Measurements from ENCODE around the gene PRSS22. TPM values are rescaled to one million over a fixed set of nuclear protein-coding genes. Genes with fewer than 3 reads are reported as not detected.

The PRSS22 gene
- total RNA-seq, 1 donor from 2014 or later: 42.5 TPM

DNA sequence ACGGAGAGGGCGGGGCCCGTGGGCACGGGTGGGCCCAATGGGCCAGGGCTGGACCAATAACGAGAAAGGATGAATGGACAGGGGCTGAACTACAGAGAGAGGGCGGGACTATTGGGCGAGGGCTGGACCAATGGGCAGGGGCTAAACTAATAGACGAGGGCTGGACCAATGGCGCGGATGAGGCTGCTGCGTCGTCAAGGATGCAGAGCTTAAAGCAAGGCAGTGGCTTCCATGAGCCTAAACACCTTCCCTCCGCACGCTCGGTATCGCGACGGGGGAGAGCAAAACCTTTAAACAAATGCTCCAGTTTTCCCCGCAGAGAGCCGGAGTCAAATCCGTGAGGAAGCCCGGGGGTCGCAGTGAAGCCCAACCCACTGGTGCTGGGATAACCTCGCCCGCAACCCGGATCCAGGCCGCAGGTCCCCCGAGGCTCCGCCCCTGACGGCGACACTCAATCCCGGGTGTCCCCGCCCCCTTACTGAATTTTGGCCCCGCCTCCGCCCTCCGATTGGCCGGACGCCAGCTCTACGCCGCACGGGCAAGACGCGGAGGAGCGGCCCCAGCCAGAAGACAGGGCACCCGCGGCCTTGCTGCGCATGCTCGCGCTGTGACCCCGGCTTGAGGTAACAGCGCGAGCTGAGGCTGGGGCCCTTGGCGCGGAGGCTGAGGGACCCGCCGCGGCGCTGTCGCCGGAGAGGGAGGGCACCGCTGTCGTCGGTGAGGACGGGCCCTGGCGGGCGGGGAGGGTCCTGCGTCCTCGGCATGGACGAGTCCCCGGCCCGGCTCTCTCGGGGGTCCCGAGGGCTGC lies 24.9 kb upstream of the PRSS22 start, which contains the start of gene FLYWCH2:
FLYWCH2 (plus strand) TSS at position 566 of the 808 bp plus-strand sequence. CDS start 13,235 bp downstream, outside the sequence.
- Mint-ChIP-seq H3K4me1 (ENCODE audit: unreplicated experiment) (peaks cover 9% of the 10 kb centered on the region), H3K4me3 (peak within 1 kb of the TSS; percentile 97)

DNA sequence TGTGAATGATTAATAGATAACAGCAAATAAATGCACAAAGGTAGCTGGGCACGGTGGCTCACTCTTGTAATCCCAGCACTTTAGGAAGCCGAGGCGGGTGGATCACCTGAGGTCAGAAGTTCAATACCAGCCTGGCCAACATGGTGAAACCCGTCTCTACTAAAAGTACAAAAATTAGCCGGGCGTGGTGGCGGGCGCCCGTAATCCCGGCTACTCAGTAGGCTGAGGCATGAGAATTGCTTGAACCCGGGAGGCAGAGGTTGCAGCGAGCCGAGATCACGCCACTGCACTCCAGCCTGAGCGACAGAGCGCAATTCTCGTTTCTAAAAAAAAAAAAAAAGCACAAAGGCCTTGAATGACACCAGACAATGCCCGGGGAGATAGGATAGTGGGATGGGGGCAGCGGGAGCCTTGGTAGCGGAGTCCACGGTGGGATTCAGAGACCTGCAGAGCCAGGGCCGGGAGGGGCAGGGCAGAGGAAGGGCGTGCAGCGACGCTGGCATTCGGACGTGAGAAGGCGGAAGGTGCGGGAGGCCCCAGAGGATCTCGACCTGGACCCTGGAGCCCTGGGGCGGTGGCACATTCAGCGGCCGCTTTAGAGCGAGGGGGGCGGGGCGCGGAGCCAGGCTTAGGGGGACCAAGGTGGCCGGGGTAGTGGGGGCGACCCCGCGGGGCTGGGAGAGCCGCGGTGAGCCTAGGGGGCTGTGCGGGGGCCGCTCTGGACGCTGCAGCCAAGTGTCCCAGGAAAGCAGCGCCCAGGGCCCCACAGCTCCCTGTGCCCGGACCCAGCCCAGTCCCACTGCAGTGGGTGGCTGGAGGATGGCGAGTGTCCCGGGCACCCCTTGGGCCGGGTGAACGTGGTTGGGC lies 24.0 kb upstream of the PRSS22 start:
- no peaks in the 10 kb centered on the region for H3K9me3 Mint-ChIP-seq
- TF ChIP-seq, protein P1, sequence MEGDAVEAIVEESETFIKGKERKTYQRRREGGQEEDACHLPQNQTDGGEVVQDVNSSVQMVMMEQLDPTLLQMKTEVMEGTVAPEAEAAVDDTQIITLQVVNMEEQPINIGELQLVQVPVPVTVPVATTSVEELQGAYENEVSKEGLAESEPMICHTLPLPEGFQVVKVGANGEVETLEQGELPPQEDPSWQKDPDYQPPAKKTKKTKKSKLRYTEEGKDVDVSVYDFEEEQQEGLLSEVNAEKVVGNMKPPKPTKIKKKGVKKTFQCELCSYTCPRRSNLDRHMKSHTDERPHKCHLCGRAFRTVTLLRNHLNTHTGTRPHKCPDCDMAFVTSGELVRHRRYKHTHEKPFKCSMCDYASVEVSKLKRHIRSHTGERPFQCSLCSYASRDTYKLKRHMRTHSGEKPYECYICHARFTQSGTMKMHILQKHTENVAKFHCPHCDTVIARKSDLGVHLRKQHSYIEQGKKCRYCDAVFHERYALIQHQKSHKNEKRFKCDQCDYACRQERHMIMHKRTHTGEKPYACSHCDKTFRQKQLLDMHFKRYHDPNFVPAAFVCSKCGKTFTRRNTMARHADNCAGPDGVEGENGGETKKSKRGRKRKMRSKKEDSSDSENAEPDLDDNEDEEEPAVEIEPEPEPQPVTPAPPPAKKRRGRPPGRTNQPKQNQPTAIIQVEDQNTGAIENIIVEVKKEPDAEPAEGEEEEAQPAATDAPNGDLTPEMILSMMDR (conservative IDR thresholded peaks at IDR 0.05): no peak

More for the DNA sequence above, 24.9 kb upstream of the PRSS22 start, which contains the start of gene FLYWCH2:
- H3K36me3 Mint-ChIP-seq: peaks cover 6% of the 10 kb centered on the region
- H3K27ac Mint-ChIP-seq: peak within 1 kb of the TSS; percentile 98
- H3K9me3 Mint-ChIP-seq: no peaks in the 10 kb centered on the region
- H3K27me3 Mint-ChIP-seq: no peaks in the 10 kb centered on the region
- peak; percentile 100 for DNase-seq (ENCODE audit: extremely low spot score, unreplicated experiment)
- TF ChIP-seq, protein P1 (conservative IDR thresholded peaks at IDR 0.05): peak; percentile 48

GRCh38 chr16:2879854-2880508 lies 22.0 kb upstream of the PRSS22 start:
- H3K4me1 Mint-ChIP-seq (ENCODE audit: unreplicated experiment): peaks cover 6% of the 10 kb centered on the region
- H3K4me3 Mint-ChIP-seq: peak overlapping the region; percentile 39
- no peaks in the 10 kb centered on the region for H3K36me3 Mint-ChIP-seq
- no peak for DNase-seq (ENCODE audit: extremely low spot score, unreplicated experiment)
- TF ChIP-seq, protein P1 (conservative IDR thresholded peaks at IDR 0.05): no peak
- H3K27ac Mint-ChIP-seq: peak overlapping the region; percentile 31
- no peaks in the 10 kb centered on the region for H3K9me3 Mint-ChIP-seq
- H3K27me3 Mint-ChIP-seq: peaks cover 4% of the 10 kb centered on the region

More for the DNA sequence above, 24.0 kb upstream of the PRSS22 start:
- peak overlapping the region; percentile 98 for H3K27ac Mint-ChIP-seq
- DNase-seq (ENCODE audit: extremely low spot score, unreplicated experiment): no peak
- H3K4me3 Mint-ChIP-seq: peak overlapping the region; percentile 97
- H3K36me3 Mint-ChIP-seq: peaks cover 6% of the 10 kb centered on the region
- no peaks in the 10 kb centered on the region for H3K27me3 Mint-ChIP-seq
- peaks cover 9% of the 10 kb centered on the region for H3K4me1 Mint-ChIP-seq (ENCODE audit: unreplicated experiment)

- H3K4me3 Mint-ChIP-seq: no peak overlapping the region
- peaks cover 25% of the 10 kb centered on the region for H3K27me3 Mint-ChIP-seq
Measured at GRCh38 chr16:2874912-2875362, 17.0 kb upstream of the PRSS22 start.

More at GRCh38 chr16:2874912-2875362, 17.0 kb upstream of the PRSS22 start:
- Mint-ChIP-seq H3K36me3 (no peaks in the 10 kb centered on the region), H3K4me1 (ENCODE audit: unreplicated experiment) (no peaks in the 10 kb centered on the region), H3K9me3 (no peaks in the 10 kb centered on the region), H3K27ac (no peak overlapping the region)
- peak; percentile 82 for DNase-seq (ENCODE audit: extremely low spot score, unreplicated experiment)
- TF ChIP-seq, protein P1 (conservative IDR thresholded peaks at IDR 0.05): peak; percentile 95

All from type B pancreatic cell (in vitro differentiated cells).